HEK293 (cell line): ENCODE results near the gene AP2A1.

Experiments used
- GFI1B ChIP-seq: fragments of 450-650 bp; formaldehyde crosslinking; IDR thresholded peaks from 2 replicates; pipeline ENCODE4 v1.5.1; 2016; ENCODE audit warnings: missing biosample characterization, missing genetic modification characterization
- KLF1 ChIP-seq: fragments of 450-650 bp; formaldehyde crosslinking; IDR thresholded peaks from 2 replicates; pipeline ENCODE4 v1.5.1; 2016; ENCODE audit warnings: missing biosample characterization, missing genetic modification characterization
- KLF8 ChIP-seq: fragments of 450-650 bp; formaldehyde crosslinking; IDR thresholded peaks from 2 replicates; pipeline ENCODE4 v1.5.1; 2016; ENCODE audit warnings: missing biosample characterization, missing genetic modification characterization
- REPIN1 ChIP-seq: fragments of 450-650 bp; formaldehyde crosslinking; IDR thresholded peaks from 2 replicates; pipeline ENCODE4 v1.5.1; 2017; ENCODE audit warnings: missing biosample characterization, missing genetic modification characterization, low read depth
- SCRT2 ChIP-seq: fragments of 450-650 bp; formaldehyde crosslinking; IDR thresholded peaks from 2 replicates; pipeline ENCODE4 v1.5.1; 2016; ENCODE audit warnings: missing biosample characterization, missing genetic modification characterization
- ZBTB17 ChIP-seq: fragments of 450-650 bp; formaldehyde crosslinking; IDR thresholded peaks from 2 replicates; pipeline ENCODE4 v1.5.1; 2016; ENCODE audit warnings: missing biosample characterization, missing genetic modification characterization
- ZBTB20 ChIP-seq: fragments of 450-650 bp; formaldehyde crosslinking; IDR thresholded peaks from 2 replicates; pipeline ENCODE4 v1.5.1; 2016; ENCODE audit warnings: missing biosample characterization, missing genetic modification characterization
- ZBTB7A ChIP-seq: fragments of 450-650 bp; formaldehyde crosslinking; IDR thresholded peaks from 2 replicates; pipeline ENCODE4 v1.5.1; 2016; ENCODE audit warnings: low read depth, missing biosample characterization, missing genetic modification characterization
- ZFP69B ChIP-seq: fragments of 450-650 bp; formaldehyde crosslinking; IDR thresholded peaks from 2 replicates; pipeline ENCODE4 v1.5.1; 2016; ENCODE audit warnings: missing biosample characterization, missing genetic modification characterization
- ZNF121 ChIP-seq: fragments of 450-650 bp; formaldehyde crosslinking; IDR thresholded peaks from 2 replicates; pipeline ENCODE4 v1.5.1; 2016; ENCODE audit warnings: missing biosample characterization, missing genetic modification characterization
- ZNF133 ChIP-seq: fragments of 450-650 bp; formaldehyde crosslinking; IDR thresholded peaks from 2 replicates; pipeline ENCODE4 v1.5.1; 2016; ENCODE audit warnings: missing biosample characterization, missing genetic modification characterization
- ZNF155 ChIP-seq: fragments of 450-650 bp; formaldehyde crosslinking; IDR thresholded peaks from 2 replicates; pipeline ENCODE4 v1.5.1; 2016; ENCODE audit warnings: missing biosample characterization, missing genetic modification characterization
- ZNF169 ChIP-seq: fragments of 450-650 bp; formaldehyde crosslinking; IDR thresholded peaks from 2 replicates; pipeline ENCODE4 v1.5.1; 2016; ENCODE audit warnings: missing biosample characterization, missing genetic modification characterization
- ZNF23 ChIP-seq: fragments of 450-650 bp; formaldehyde crosslinking; IDR thresholded peaks from 2 replicates; pipeline ENCODE4 v1.5.1; 2016; ENCODE audit warnings: missing biosample characterization, missing genetic modification characterization, borderline replicate concordance
- ZNF341 ChIP-seq: fragments of 450-650 bp; formaldehyde crosslinking; IDR thresholded peaks from 2 replicates; pipeline ENCODE4; 2016; ENCODE audit warnings: low read depth, missing biosample characterization, missing genetic modification characterization
- ZNF366 ChIP-seq: fragments of 450-650 bp; formaldehyde crosslinking; conservative IDR thresholded peaks from 2 replicates; pipeline ENCODE4 v1.5.1; 2016; ENCODE audit warnings: missing biosample characterization, missing genetic modification characterization
- ZNF394 ChIP-seq: fragments of 450-650 bp; formaldehyde crosslinking; IDR thresholded peaks from 2 replicates; pipeline ENCODE4 v1.5.1; 2016; ENCODE audit warnings: missing biosample characterization, missing genetic modification characterization, mild to moderate bottlenecking, moderate library complexity, borderline replicate concordance
- ZNF416 ChIP-seq: fragments of 450-650 bp; formaldehyde crosslinking; IDR thresholded peaks from 2 replicates; pipeline ENCODE4 v1.5.1; 2016; ENCODE audit warnings: missing biosample characterization, missing genetic modification characterization
- ZNF596 ChIP-seq: fragments of 450-650 bp; IDR thresholded peaks from 2 replicates; pipeline ENCODE4 v1.5.0; 2018; ENCODE audit warnings: missing biosample characterization, mild to moderate bottlenecking, missing genetic modification characterization, moderate library complexity
- ZNF621 ChIP-seq: fragments of 450-650 bp; formaldehyde crosslinking; IDR thresholded peaks from 2 replicates; pipeline ENCODE4 v1.5.1; 2017; ENCODE audit warnings: missing biosample characterization, missing genetic modification characterization
- ZNF623 ChIP-seq: fragments of 450-650 bp; formaldehyde crosslinking; IDR thresholded peaks from 2 replicates; pipeline ENCODE4 v1.5.1; 2016; ENCODE audit warnings: missing biosample characterization, missing genetic modification characterization
- ZNF626 ChIP-seq: fragments of 450-650 bp; sonication (Bioruptor Pico); formaldehyde crosslinking; IDR thresholded peaks from 2 replicates; pipeline ENCODE4 v1.5.1; 2018; ENCODE audit warnings: missing biosample characterization, missing genetic modification characterization, inconsistent platforms
- ZNF701 ChIP-seq: fragments of 450-650 bp; formaldehyde crosslinking; IDR thresholded peaks from 2 replicates; pipeline ENCODE4 v1.5.1; 2016; ENCODE audit warnings: missing biosample characterization, missing genetic modification characterization
- ZNF777 ChIP-seq: fragments of 450-650 bp; formaldehyde crosslinking; IDR thresholded peaks from 2 replicates; pipeline ENCODE4 v1.5.1; 2017; ENCODE audit warnings: missing biosample characterization, missing genetic modification characterization, borderline replicate concordance
- ZNF791 ChIP-seq: fragments of 450-650 bp; formaldehyde crosslinking; IDR thresholded peaks from 2 replicates; pipeline ENCODE4 v1.5.1; 2016; ENCODE audit warnings: missing biosample characterization, missing genetic modification characterization
- ZSCAN23 ChIP-seq: fragments of 450-650 bp; formaldehyde crosslinking; IDR thresholded peaks from 2 replicates; pipeline ENCODE4 v1.5.1; 2016; ENCODE audit warnings: missing biosample characterization, missing genetic modification characterization
- TF ChIP-seq, protein P1 (sequence below): fragments of 450-650 bp; formaldehyde crosslinking; IDR thresholded peaks from 2 replicates; pipeline ENCODE4 v1.5.1; 2016; ENCODE audit warnings: missing biosample characterization, missing genetic modification characterization
- TF ChIP-seq, protein P2 (sequence below): fragments of 450-650 bp; formaldehyde crosslinking; IDR thresholded peaks from 2 replicates; pipeline ENCODE4 v1.5.1; 2016; ENCODE audit warnings: missing biosample characterization, missing genetic modification characterization
- TF ChIP-seq, protein P3 (sequence below): fragments of 450-650 bp; formaldehyde crosslinking; IDR thresholded peaks from 2 replicates; pipeline ENCODE4 v1.5.1; 2017; ENCODE audit warnings: missing biosample characterization, missing genetic modification characterization
- TF ChIP-seq, protein P4 (sequence below): fragments of 450-650 bp; formaldehyde crosslinking; IDR thresholded peaks from 2 replicates; pipeline ENCODE4 v1.5.1; 2016; ENCODE audit warnings: missing biosample characterization, missing genetic modification characterization
- TF ChIP-seq, protein P5 (sequence below): fragments of 450-650 bp; formaldehyde crosslinking; IDR thresholded peaks from 2 replicates; pipeline ENCODE4 v1.5.1; 2016; ENCODE audit warnings: missing biosample characterization, missing genetic modification characterization, borderline replicate concordance

The AP2A1 gene

DNA sequence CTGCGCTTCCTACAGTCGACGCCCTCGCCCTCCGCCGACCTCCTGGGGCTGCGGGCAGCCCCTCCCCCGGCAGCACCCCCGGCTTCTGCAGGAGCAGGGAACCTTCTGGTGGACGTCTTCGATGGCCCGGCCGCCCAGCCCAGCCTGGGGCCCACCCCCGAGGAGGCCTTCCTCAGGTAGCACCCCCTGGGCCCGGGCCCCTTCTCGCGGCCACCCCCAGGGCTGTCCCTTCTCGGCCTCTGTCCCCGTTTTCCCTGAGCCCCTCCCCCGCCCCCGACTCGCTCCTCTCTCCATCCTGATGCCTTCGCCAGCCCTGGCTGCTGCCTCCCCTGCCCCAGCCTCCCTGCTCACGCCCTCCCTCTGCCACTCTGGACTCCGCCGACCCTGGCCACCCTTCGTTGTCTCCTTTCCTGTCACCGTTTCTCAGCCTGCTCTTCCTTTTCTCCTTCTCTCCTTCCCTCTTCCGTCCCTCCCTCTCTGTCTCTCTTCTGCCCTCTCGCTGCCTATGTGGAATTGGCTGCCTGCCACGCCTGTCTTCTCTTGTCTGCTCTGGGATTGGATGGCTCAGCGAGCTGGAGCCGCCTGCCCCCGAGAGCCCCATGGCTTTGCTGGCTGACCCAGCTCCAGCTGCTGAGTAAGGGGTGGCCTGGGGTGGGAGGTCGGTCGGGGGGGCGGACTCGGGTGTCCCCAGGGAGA, 35.3 kb downstream of the AP2A1 start (continued):
- TF ChIP-seq, protein P1, sequence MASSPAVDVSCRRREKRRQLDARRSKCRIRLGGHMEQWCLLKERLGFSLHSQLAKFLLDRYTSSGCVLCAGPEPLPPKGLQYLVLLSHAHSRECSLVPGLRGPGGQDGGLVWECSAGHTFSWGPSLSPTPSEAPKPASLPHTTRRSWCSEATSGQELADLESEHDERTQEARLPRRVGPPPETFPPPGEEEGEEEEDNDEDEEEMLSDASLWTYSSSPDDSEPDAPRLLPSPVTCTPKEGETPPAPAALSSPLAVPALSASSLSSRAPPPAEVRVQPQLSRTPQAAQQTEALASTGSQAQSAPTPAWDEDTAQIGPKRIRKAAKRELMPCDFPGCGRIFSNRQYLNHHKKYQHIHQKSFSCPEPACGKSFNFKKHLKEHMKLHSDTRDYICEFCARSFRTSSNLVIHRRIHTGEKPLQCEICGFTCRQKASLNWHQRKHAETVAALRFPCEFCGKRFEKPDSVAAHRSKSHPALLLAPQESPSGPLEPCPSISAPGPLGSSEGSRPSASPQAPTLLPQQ (tag by site-specific recombination): 0 out of 2 replicates have a peak, but pooled peaks have one; percentile 17
- TF ChIP-seq ZNF626 (tag by site-specific recombination): no peak
- TF ChIP-seq GFI1B (tag by site-specific recombination): no peak
- TF ChIP-seq, protein P2, sequence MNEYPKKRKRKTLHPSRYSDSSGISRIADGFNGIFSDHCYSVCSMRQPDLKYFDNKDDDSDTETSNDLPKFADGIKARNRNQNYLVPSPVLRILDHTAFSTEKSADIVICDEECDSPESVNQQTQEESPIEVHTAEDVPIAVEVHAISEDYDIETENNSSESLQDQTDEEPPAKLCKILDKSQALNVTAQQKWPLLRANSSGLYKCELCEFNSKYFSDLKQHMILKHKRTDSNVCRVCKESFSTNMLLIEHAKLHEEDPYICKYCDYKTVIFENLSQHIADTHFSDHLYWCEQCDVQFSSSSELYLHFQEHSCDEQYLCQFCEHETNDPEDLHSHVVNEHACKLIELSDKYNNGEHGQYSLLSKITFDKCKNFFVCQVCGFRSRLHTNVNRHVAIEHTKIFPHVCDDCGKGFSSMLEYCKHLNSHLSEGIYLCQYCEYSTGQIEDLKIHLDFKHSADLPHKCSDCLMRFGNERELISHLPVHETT (tag by site-specific recombination): no peak
- TF ChIP-seq, protein P3, sequence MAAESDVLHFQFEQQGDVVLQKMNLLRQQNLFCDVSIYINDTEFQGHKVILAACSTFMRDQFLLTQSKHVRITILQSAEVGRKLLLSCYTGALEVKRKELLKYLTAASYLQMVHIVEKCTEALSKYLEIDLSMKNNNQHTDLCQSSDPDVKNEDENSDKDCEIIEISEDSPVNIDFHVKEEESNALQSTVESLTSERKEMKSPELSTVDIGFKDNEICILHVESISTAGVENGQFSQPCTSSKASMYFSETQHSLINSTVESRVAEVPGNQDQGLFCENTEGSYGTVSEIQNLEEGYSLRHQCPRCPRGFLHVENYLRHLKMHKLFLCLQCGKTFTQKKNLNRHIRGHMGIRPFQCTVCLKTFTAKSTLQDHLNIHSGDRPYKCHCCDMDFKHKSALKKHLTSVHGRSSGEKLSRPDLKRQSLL (tag by site-specific recombination): no peak
- TF ChIP-seq, protein P4, sequence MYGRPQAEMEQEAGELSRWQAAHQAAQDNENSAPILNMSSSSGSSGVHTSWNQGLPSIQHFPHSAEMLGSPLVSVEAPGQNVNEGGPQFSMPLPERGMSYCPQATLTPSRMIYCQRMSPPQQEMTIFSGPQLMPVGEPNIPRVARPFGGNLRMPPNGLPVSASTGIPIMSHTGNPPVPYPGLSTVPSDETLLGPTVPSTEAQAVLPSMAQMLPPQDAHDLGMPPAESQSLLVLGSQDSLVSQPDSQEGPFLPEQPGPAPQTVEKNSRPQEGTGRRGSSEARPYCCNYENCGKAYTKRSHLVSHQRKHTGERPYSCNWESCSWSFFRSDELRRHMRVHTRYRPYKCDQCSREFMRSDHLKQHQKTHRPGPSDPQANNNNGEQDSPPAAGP (tag by site-specific recombination): peak; percentile 37; the same call in 1 of the 2 replicates
- no peak for TF ChIP-seq ZNF621 (tag by site-specific recombination)
- peak; percentile 93 for TF ChIP-seq ZNF366 (tag by site-specific recombination)
- TF ChIP-seq ZNF133 (tag by site-specific recombination): no peak
- TF ChIP-seq ZNF777 (tag by site-specific recombination): no peak
- TF ChIP-seq ZNF169: no peak
- TF ChIP-seq ZBTB20 (tag by site-specific recombination): no peak
- no peak for TF ChIP-seq ZSCAN23 (tag by site-specific recombination)
- TF ChIP-seq ZNF341 (tag by site-specific recombination): peak; percentile 89
- TF ChIP-seq, protein P5, sequence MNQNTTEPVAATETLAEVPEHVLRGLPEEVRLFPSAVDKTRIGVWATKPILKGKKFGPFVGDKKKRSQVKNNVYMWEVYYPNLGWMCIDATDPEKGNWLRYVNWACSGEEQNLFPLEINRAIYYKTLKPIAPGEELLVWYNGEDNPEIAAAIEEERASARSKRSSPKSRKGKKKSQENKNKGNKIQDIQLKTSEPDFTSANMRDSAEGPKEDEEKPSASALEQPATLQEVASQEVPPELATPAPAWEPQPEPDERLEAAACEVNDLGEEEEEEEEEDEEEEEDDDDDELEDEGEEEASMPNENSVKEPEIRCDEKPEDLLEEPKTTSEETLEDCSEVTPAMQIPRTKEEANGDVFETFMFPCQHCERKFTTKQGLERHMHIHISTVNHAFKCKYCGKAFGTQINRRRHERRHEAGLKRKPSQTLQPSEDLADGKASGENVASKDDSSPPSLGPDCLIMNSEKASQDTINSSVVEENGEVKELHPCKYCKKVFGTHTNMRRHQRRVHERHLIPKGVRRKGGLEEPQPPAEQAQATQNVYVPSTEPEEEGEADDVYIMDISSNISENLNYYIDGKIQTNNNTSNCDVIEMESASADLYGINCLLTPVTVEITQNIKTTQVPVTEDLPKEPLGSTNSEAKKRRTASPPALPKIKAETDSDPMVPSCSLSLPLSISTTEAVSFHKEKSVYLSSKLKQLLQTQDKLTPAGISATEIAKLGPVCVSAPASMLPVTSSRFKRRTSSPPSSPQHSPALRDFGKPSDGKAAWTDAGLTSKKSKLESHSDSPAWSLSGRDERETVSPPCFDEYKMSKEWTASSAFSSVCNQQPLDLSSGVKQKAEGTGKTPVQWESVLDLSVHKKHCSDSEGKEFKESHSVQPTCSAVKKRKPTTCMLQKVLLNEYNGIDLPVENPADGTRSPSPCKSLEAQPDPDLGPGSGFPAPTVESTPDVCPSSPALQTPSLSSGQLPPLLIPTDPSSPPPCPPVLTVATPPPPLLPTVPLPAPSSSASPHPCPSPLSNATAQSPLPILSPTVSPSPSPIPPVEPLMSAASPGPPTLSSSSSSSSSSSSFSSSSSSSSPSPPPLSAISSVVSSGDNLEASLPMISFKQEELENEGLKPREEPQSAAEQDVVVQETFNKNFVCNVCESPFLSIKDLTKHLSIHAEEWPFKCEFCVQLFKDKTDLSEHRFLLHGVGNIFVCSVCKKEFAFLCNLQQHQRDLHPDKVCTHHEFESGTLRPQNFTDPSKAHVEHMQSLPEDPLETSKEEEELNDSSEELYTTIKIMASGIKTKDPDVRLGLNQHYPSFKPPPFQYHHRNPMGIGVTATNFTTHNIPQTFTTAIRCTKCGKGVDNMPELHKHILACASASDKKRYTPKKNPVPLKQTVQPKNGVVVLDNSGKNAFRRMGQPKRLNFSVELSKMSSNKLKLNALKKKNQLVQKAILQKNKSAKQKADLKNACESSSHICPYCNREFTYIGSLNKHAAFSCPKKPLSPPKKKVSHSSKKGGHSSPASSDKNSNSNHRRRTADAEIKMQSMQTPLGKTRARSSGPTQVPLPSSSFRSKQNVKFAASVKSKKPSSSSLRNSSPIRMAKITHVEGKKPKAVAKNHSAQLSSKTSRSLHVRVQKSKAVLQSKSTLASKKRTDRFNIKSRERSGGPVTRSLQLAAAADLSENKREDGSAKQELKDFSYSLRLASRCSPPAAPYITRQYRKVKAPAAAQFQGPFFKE (tag by site-specific recombination): no peak
- TF ChIP-seq ZNF155 (tag by site-specific recombination): no peak
- no peak for TF ChIP-seq ZBTB7A (tag by site-specific recombination)
- TF ChIP-seq ZFP69B (tag by site-specific recombination): 0 out of 2 replicates have a peak, but pooled peaks have one; percentile 14
- TF ChIP-seq SCRT2 (tag by site-specific recombination): no peak
- no peak for TF ChIP-seq ZNF791
- TF ChIP-seq KLF8: peak; percentile 65; the same call in 1 of the 2 replicates
- TF ChIP-seq ZNF623 (tag by site-specific recombination): no peak
- TF ChIP-seq ZNF596: no peak
- no peak for TF ChIP-seq ZNF23 (tag by site-specific recombination)
- no peak for TF ChIP-seq ZNF121 (tag by site-specific recombination)
- peak; percentile 92 for TF ChIP-seq ZBTB17
- no peak for TF ChIP-seq ZNF416 (tag by site-specific recombination)
- TF ChIP-seq REPIN1 (tag by site-specific recombination): no peak
- TF ChIP-seq ZNF701 (tag by site-specific recombination): no peak
- 0 out of 2 replicates have a peak, but pooled peaks have one; percentile 34 for TF ChIP-seq KLF1 (tag by site-specific recombination)
- no peak for TF ChIP-seq ZNF394 (tag by site-specific recombination)
